Common myeloid progenitor, CD34-positive (primary cell): Measurements from ENCODE around the gene F2RL1.

ENCODE experiments used
- CTCF ChIA-PET: fragments of 350-600 bp; sonication (Branson Sonifier 250); formaldehyde crosslinking; loops from one replicate; lab custom pipeline; 2021; ENCODE audit warnings: antibody characterized with exemption; lab: Charles Lee
- POLR2A ChIA-PET: fragments of 350-600 bp; sonication (Branson Sonifier 250); formaldehyde crosslinking; loops from one replicate; lab custom pipeline; 2021; ENCODE audit warnings: antibody characterized with exemption; lab: Charles Lee
- DNase-seq, 3 donors: peaks; one replicate each; pipeline versions ENCODE4 v3.0.0 to v3.0.0-alpha.2; 2013
- H3K27ac ChIP-seq, 2 experiments: 1 replicate in 1 of 2; 2 replicates in 1 of 2; pipeline ENCODE4 v1.7.0; 2013; ENCODE audit warnings: inconsistent platforms in 2 of 2, low read length in 2 of 2, mild to moderate bottlenecking in 2 of 2, low read depth in 1 of 2, moderate library complexity in 1 of 2; ENCODE audit not compliant: severe bottlenecking in 2 of 2, insufficient read depth in 1 of 2, poor library complexity in 1 of 2
- H3K27me3 ChIP-seq, 5 experiments: replicated peaks in 2 of 5; 1 replicate in 3 of 5; 2 replicates in 2 of 5; pipeline versions ENCODE4 v1.6.1 to v1.7.0; 2013; ENCODE audit warnings: low read length in 4 of 5, mild to moderate bottlenecking in 2 of 5, moderate library complexity in 2 of 5, inconsistent platforms in 1 of 5; ENCODE audit not compliant: insufficient read depth in 5 of 5, control insufficient read depth in 4 of 5
- H3K36me3 ChIP-seq, 4 experiments: 1 replicate in 2 of 4; 2 replicates in 2 of 4; pipeline versions ENCODE4 v1.6.1 to v1.7.0; 2013; ENCODE audit warnings: low read length in 3 of 4, control low read depth in 1 of 4, mild to moderate bottlenecking in 1 of 4; ENCODE audit not compliant: control insufficient read depth in 4 of 4, insufficient read depth in 4 of 4
- H3K4me1 ChIP-seq, 4 experiments: 1 replicate in 3 of 4; 2 replicates in 1 of 4; pipeline versions ENCODE4 v1.6.1 to v1.7.1; 2013; ENCODE audit warnings: low read length in 3 of 4, mild to moderate bottlenecking in 3 of 4, control low read depth in 1 of 4, inconsistent platforms in 1 of 4, moderate library complexity in 1 of 4; ENCODE audit not compliant: control insufficient read depth in 4 of 4, insufficient read depth in 4 of 4; ENCODE audit errors: control extremely low read depth in 1 of 4
- H3K4me3 ChIP-seq, 7 experiments: 1 replicate in 4 of 7; 2 replicates in 3 of 7; pipeline versions ENCODE4 v1.5.1 to v1.7.0; 2013; ENCODE audit warnings: mild to moderate bottlenecking in 7 of 7, low read length in 6 of 7, moderate library complexity in 6 of 7, inconsistent platforms in 2 of 7, low read depth in 2 of 7, control low read depth in 1 of 7; ENCODE audit not compliant: insufficient read depth in 4 of 7, control insufficient read depth in 1 of 7; ENCODE audit errors: extremely low read depth in 1 of 7
- H3K9me3 ChIP-seq, 5 experiments: 1 replicate in 4 of 5; 2 replicates in 1 of 5; pipeline versions ENCODE4 v1.6.1 to v1.7.1; 2013; ENCODE audit warnings: low read length in 4 of 5, mild to moderate bottlenecking in 2 of 5, inconsistent platforms in 1 of 5, low read depth in 1 of 5, moderate library complexity in 1 of 5; ENCODE audit not compliant: control insufficient read depth in 4 of 5, insufficient read depth in 2 of 5; ENCODE audit errors: control extremely low read depth in 1 of 5
- WGBS: methylation state at CpG from one replicate; pipeline ENCODE4 v1.1.5; 2013; ENCODE audit not compliant: insufficient coverage; 5-methylcytosine and 5-hydroxymethylcytosine counted together

F2RL1 gene

DNA sequence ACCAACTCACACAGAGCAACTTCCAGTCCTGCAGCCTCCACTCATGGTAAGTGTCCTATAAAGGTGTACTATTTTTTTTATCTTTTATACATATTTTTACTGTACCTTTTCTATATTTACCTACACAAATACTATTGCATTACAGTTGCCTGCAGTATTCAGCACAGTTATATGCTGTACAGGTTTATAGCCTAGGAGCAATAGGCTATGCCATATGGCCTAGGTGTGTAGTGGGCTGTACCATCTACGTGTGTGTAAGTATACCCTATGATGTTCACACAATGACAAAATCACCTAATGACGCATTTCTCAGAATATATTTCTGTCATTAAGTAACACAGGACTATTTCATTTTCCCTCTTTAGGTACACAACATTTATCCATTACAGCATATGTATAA is 47.7 kb downstream of the F2RL1 start:
- no peak for DNase-seq
- no peaks in the 10 kb centered on the region for H3K27me3 ChIP-seq
- H3K36me3 ChIP-seq, result peaks cover 0 to 31% (median 2%) of the 10 kb centered on the region in 4 experiments
- WGBS, result 100% methylated on average over 1 of the region's 2 CpGs
- no peak overlapping the region for H3K4me3 ChIP-seq
- peaks cover 0 to 9% (median 6%) of the 10 kb centered on the region in 4 experiments for H3K4me1 ChIP-seq
- no peak overlapping the region for H3K27ac ChIP-seq
- POLR2A ChIA-PET, result interaction anchor here (0.6 kb wide), 1 partner anchor 217 kb away, joined by 5 read pairs; no protein-coding TSS in a partner anchor
- no peaks in the 10 kb centered on the region for H3K9me3 ChIP-seq
- CTCF ChIA-PET, result interaction anchor here (1.1 to 4.9 kb wide), 5 partner anchors 49 to 151 kb away, joined by 3 to 59 read pairs (median 6); no protein-coding TSS in a partner anchor

DNA sequence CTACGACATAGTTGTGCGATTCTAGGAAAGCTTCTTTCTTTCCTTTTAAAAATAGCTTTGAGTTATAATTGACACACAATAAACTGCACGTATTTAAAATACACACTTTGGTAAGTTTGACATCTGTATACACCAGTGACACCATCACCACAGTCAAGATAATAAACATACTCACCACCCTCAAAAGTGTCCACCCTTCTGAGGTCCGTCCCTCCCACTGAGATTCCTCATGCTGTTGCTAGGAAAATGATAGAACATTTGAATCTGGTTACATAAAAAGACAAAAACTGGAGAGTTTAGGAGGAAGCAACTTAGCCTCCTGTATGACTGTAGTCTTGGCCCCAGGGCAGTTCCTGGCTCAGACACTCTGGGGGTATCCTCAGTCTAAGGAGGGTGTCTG is 48.2 kb downstream of the F2RL1 start:
- H3K4me1 ChIP-seq, result peaks cover 0 to 9% (median 6%) of the 10 kb centered on the region in 4 experiments
- no peak overlapping the region for H3K4me3 ChIP-seq
- H3K27me3 ChIP-seq, result no peaks in the 10 kb centered on the region
- POLR2A ChIA-PET, result interaction anchor here (0.6 kb wide), 1 partner anchor 216 kb away, joined by 5 read pairs; no protein-coding TSS in a partner anchor
- peaks cover 0 to 31% (median 2%) of the 10 kb centered on the region in 4 experiments for H3K36me3 ChIP-seq
- no peak overlapping the region for H3K27ac ChIP-seq
- no peaks in the 10 kb centered on the region for H3K9me3 ChIP-seq
- CTCF ChIA-PET, result interaction anchor here (1.0 to 4.9 kb wide), 7 partner anchors 10 to 163 kb away, joined by 3 to 59 read pairs (median 6); partner anchors contain the start of gene AGGF1
- 100% methylated on average over 1 of the region's 4 CpGs for WGBS
- no peak for DNase-seq

DNA sequence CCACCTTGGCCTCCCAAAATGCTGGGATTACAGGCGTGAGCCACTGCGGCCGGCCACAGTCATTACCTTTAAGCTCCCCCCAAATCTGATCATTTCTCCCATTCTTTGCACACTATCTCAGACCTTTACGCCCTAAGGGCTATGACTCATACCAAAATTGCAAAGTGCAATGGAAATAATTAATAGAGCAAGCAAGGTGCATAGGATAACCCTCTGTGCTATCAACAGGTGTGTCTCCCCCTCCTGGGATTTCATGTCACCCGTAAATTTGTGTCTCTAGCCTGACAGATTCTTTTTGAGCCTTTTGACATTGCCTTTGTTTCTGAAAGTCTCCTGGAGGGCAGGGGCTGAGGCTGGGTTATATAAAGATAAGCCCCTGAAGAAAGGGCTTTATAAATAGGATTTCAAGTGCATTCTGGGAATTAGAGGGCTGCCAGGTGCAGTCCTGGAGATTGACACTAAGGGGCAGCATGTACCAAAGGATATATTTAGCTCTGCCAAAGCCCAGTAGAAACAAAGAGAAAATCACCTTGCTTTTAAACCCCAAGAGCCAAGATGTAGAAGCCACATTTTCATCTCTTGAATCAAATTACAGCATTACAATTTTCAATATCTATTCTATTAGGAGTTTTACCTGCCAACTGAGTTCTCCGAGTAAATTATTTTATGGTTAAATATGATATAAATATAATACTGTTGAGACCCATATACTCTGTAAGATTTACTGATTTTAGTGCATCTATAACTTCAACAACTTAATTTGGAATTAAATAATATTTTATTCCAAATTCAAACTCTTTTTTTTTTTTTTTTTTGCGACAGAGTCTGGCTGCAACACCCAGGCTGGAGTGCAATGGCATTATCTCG is 49.2 kb downstream of the F2RL1 start:
- H3K27me3 ChIP-seq, result no peaks in the 10 kb centered on the region
- no peak overlapping the region for H3K4me3 ChIP-seq
- POLR2A ChIA-PET, result no interaction called here
- 69% methylated on average over 3 of the region's 8 CpGs for WGBS
- H3K36me3 ChIP-seq, result peaks cover 0 to 25% (median 2%) of the 10 kb centered on the region in 4 experiments
- DNase-seq, result peak; percentile 75 to 89 (median 84)
- H3K4me1 ChIP-seq, result peaks cover 0 to 9% (median 6%) of the 10 kb centered on the region in 4 experiments
- CTCF ChIA-PET, result interaction anchor here (0.6 to 4.9 kb wide), 15 partner anchors 9 to 209 kb away, joined by 3 to 59 read pairs (median 3); partner anchors contain the start of gene AGGF1
- H3K27ac ChIP-seq, result no peak overlapping the region
- no peaks in the 10 kb centered on the region for H3K9me3 ChIP-seq

DNA sequence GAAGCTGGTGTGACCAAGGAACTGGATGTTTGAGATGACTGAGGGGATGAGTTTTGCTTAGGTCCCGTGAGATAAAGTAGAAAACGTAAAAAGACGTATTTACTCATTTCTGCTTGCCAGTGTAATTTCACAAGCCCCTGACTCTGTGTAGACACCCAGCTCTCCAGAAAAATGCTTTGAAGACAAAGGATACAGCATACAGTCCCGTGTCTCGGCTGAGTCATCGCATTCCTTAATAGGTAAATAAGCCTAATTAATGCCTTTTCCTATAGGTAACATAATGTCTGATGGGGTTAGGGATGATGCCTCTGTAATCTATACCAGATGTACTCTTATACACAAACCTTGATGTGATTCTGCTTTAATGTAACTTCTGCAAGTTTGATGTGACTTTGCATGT is 51.2 kb downstream of the F2RL1 start:
- no peaks in the 10 kb centered on the region for H3K9me3 ChIP-seq
- no peak overlapping the region for H3K4me3 ChIP-seq
- no CpG with 5 or more reads among the region's 6 CpGs for WGBS
- DNase-seq, result no peak
- no peaks in the 10 kb centered on the region for H3K27me3 ChIP-seq
- no peak overlapping the region for H3K27ac ChIP-seq
- ChIA-PET CTCF (interaction anchor here (0.6 to 4.9 kb wide), 8 partner anchors 9 to 629 kb away, joined by 3 to 59 read pairs (median 5); no protein-coding TSS in a partner anchor), POLR2A (interaction anchor here (0.6 kb wide), 1 partner anchor 14 kb away, joined by 3 read pairs; no protein-coding TSS in a partner anchor)
- peaks cover 0 to 25% (median 2%) of the 10 kb centered on the region in 4 experiments for H3K36me3 ChIP-seq
- H3K4me1 ChIP-seq, result peaks cover 3 to 19% (median 13%) of the 10 kb centered on the region in 4 experiments

DNA sequence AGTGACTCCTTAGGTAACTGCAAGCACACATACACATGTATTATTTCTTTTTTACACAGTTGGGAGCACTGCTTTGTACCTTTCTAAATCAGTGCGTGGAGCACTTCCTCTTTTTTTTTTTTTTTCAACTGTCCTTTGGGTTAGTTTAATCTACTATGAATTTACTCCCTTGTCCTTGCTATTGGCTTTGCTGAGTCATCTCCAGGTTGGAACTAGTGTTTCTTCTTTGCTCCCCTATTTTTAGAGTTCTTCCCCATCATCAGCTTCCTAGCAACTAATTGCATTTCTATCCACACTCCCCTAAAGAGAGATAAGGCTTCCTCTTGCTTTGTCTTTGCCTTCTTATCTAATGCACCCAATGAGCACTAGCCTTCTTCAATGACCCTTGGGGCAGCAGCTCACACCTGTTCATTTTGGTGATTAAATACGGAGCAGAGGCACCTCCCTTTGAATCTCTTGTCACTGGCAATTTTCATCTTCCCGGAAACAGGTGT is 55.3 kb downstream of the F2RL1 start:
- H3K36me3 ChIP-seq, result peaks cover 6 to 56% (median 14%) of the 10 kb centered on the region in 4 experiments
- H3K9me3 ChIP-seq, result peaks cover 0 to 1% (median 0%) of the 10 kb centered on the region in 5 experiments
- H3K4me3 ChIP-seq, result no peak overlapping the region
- POLR2A ChIA-PET, result no interaction called here
- 6% methylated on average over 2 of the region's 3 CpGs for WGBS
- CTCF ChIA-PET, result interaction anchor here (0.6 to 1.6 kb wide), 5 partner anchors 115 to 1839 kb away, joined by 3 to 7 read pairs (median 3); no protein-coding TSS in a partner anchor
- H3K27ac ChIP-seq, result no peak overlapping the region
- H3K27me3 ChIP-seq, result no peaks in the 10 kb centered on the region
- H3K4me1 ChIP-seq, result peaks cover 3 to 13% (median 6%) of the 10 kb centered on the region in 4 experiments
- DNase-seq, result peak; percentile 43 to 84 (median 78)
